GM12878 (cell line): ENCODE data around the gene HS6ST3. TPM values are rescaled to one million over a fixed set of nuclear protein-coding genes. Genes with fewer than 3 reads are reported as not detected.

Source experiments
- ATAC-seq: fragments of 200-7000 bp; cut with Tn5 transposase; 3 replicates; pipeline ENCODE4 v1.9.1; 2020; ENCODE audit warnings: mild to moderate bottlenecking, moderate library complexity
- BruUV-seq: library from RNA; stranded (reverse); fragments of 400-500 nt; replicated peaks from 2 replicates; lab custom pipeline; 2021; lab: Mats Ljungman, UMichigan
- CTCF ChIA-PET: fragments of 300-600 bp; sonication (Branson Sonifier 250); formaldehyde crosslinking; extraction: SDS; loops from one replicate; lab custom pipeline; 2021; ENCODE audit warnings: inconsistent platforms; lab: Yijun Ruan, JAX
- POLR2A ChIA-PET: fragments of 350-600 bp; formaldehyde crosslinking; extraction: SDS; loops from one replicate; lab custom pipeline; 2021; ENCODE audit warnings: inconsistent platforms; lab: Charles Lee
- RAD21 ChIA-PET: fragments of 300-600 bp; sonication (Branson Sonifier 250); formaldehyde crosslinking; loops from one replicate; lab custom pipeline; 2023; ENCODE audit warnings: antibody characterized with exemption; ENCODE audit not compliant: unreplicated experiment; lab: Charles Lee
- SMC1A ChIA-PET: fragments of 300-600 bp; sonication (Branson Sonifier 250); formaldehyde crosslinking; loops from one replicate; lab custom pipeline; 2023; ENCODE audit not compliant: unreplicated experiment, uncharacterized antibody; lab: Charles Lee
- DNase-seq: peaks from one replicate; pipeline ENCODE4 v3.0.0-alpha.2; 2011; ENCODE audit warnings: low read depth, low spot score
- FAIRE-seq: peaks from 3 replicates; lab custom pipeline; 2011; peaks lifted over from hg19 to GRCh38; lab: Jason Lieb, UNC
- H2AFZ ChIP-seq: 2 replicates; pipeline ENCODE4 v1.6.0; 2011; ENCODE audit warnings: low read depth, low read length, control low read depth; ENCODE audit not compliant: control insufficient read depth
- H3K27ac ChIP-seq: 2 replicates; pipeline ENCODE4 v1.5.1; 2011; ENCODE audit warnings: control low read depth; ENCODE audit not compliant: control insufficient read depth, insufficient read depth
- H3K27me3 ChIP-seq, 2 experiments: replicated peaks in 1 of 2; 2 replicates each; pipeline versions ENCODE4 v1.6.0 to v1.6.1; 2011; ENCODE audit warnings: low read length in 1 of 2; ENCODE audit not compliant: control insufficient read depth in 2 of 2, insufficient read depth in 2 of 2
- H3K36me3 ChIP-seq, 2 experiments: 2 replicates each; pipeline ENCODE4 v1.5.1; 2011; ENCODE audit warnings: low read length in 1 of 2; ENCODE audit not compliant: control insufficient read depth in 2 of 2, insufficient read depth in 2 of 2
- H3K4me1 ChIP-seq: 2 replicates; pipeline ENCODE4 v1.6.1; 2011; ENCODE audit warnings: mild to moderate bottlenecking, low read length, moderate library complexity, mixed read lengths; ENCODE audit not compliant: control insufficient read depth, insufficient read depth
- H3K4me2 ChIP-seq: 2 replicates; pipeline ENCODE4 v1.6.0; 2011; ENCODE audit warnings: control low read depth; ENCODE audit not compliant: control insufficient read depth, insufficient read depth
- H3K4me3 ChIP-seq: fragments of 200-600 bp; sonication (generic); 2 replicates; pipeline ENCODE4 v1.5.1; 2016
- H3K79me2 ChIP-seq: 2 replicates; pipeline ENCODE4 v1.6.0; 2011; ENCODE audit warnings: low read length; ENCODE audit not compliant: control insufficient read depth, insufficient read depth
- H3K9ac ChIP-seq: 2 replicates; pipeline ENCODE4 v1.8.0; 2011; ENCODE audit warnings: low read length, control low read depth, mixed read lengths; ENCODE audit not compliant: control insufficient read depth, insufficient read depth
- H3K9me3 ChIP-seq: replicated peaks from 3 replicates; pipeline ENCODE4 v1.5.1; 2011; ENCODE audit warnings: mild to moderate bottlenecking, low read length; ENCODE audit not compliant: control insufficient read depth, insufficient read depth
- H4K20me1 ChIP-seq: 2 replicates; pipeline ENCODE4 v1.6.0; 2011; ENCODE audit not compliant: control insufficient read depth, insufficient read depth
- GABPA ChIP-seq: IDR thresholded peaks from 2 replicates; pipeline ENCODE4 v1.6.1; 2014; ENCODE audit warnings: antibody characterized with exemption, low read depth, mild to moderate bottlenecking, inconsistent platforms
- IRF4 ChIP-seq: IDR thresholded peaks from 2 replicates; pipeline ENCODE4 v1.6.1; 2011; ENCODE audit warnings: low read depth, low read length
- RFX5 ChIP-seq: IDR thresholded peaks from 2 replicates; pipeline ENCODE4 v1.6.1; 2011; ENCODE audit warnings: low read depth, low read length, improper control_type of control experiment
- RUNX3 ChIP-seq: IDR thresholded peaks from 2 replicates; pipeline ENCODE4 v1.6.1; 2012; ENCODE audit warnings: low read length, inconsistent platforms
- SIX5 ChIP-seq: IDR thresholded peaks from 2 replicates; pipeline ENCODE4 v1.6.1; 2011; ENCODE audit warnings: mild to moderate bottlenecking, low read depth, low read length, moderate library complexity; ENCODE audit not compliant: severe bottlenecking
- STAT1 ChIP-seq: fragments of 450-650 bp; conservative IDR thresholded peaks from 2 replicates; pipeline ENCODE4 v1.6.1; 2014; ENCODE audit warnings: antibody characterized with exemption, mild to moderate bottlenecking
- ZNF592 ChIP-seq: fragments of 450-650 bp; IDR thresholded peaks from 2 replicates; pipeline ENCODE4 v1.6.1; 2017; ENCODE audit warnings: mild to moderate bottlenecking, moderate library complexity
- in situ Hi-C: fragments of 300-500 bp; cut with MboI; formaldehyde crosslinking; loops from 9 replicates; pipeline ENCODE4 v1.14.3; 2018; ENCODE audit warnings: mixed read lengths
- intact Hi-C: fragments of 100-400 bp; cut with micrococcal nuclease; formaldehyde crosslinking; loops from one replicate; pipeline ENCODE4 v1.14.2; 2022; ENCODE audit not compliant: unreplicated experiment
- polyA plus RNA-seq, 11 experiments: library from polyadenylated mRNA; depleted of rRNA in 4 of 11; unstranded in 6 of 11; stranded (reverse) in 5 of 11; fragments of >200 nt; fragmentation: Nextera tagmentation in 4 of 11; fragmentation: Illumina TruSeq in 1 of 11; extraction: Ambion mirVana in 4 of 11; extraction: Trizol in 1 of 11; gene quantifications; 1 replicate in 1 of 11; 2 replicates in 10 of 11; pipeline versions ENCODE4 v1.2.1 to v1.2.3, GENCODE V29; 2011 to 2016; ENCODE audit warnings: inconsistent platforms in 2 of 11, missing spikeins in 2 of 11, low read depth in 1 of 11
- total RNA-seq, 4 experiments: library from RNA; depleted of rRNA in 3 of 4; stranded (reverse); fragments of >200 nt in 3 of 4; fragmentation: Illumina TruSeq in 1 of 4; extraction: Trizol in 1 of 4; gene quantifications; 2 replicates each; pipeline versions ENCODE4 v1.2.1 to v1.2.3, GENCODE V29; 2013 to 2021
- TF ChIP-seq, protein P1 (sequence below): fragments of 450-650 bp; IDR thresholded peaks from 2 replicates; pipeline ENCODE4 v1.6.1; 2016; ENCODE audit warnings: mild to moderate bottlenecking
- TF ChIP-seq, protein P2 (sequence below), 3 experiments: IDR thresholded peaks in 2 of 3; conservative IDR thresholded peaks in 1 of 3; 2 replicates each; pipeline ENCODE4 v1.5.1; 2011; ENCODE audit warnings: low read depth in 3 of 3, low read length in 3 of 3, mild to moderate bottlenecking in 3 of 3, control low read depth in 2 of 3, moderate library complexity in 2 of 3, inconsistent platforms in 1 of 3, mixed read lengths in 1 of 3; ENCODE audit not compliant: control insufficient read depth in 2 of 3, insufficient read depth in 1 of 3; ENCODE audit errors: extremely low read depth in 1 of 3

The HS6ST3 gene
- total and polyA plus RNA-seq, 10 of the 15 experiments (the other 5 are each of a cell fraction or from before 2014, with no cell fraction given) = under 0.01 to 2.9 TPM; not detected in 8

DNA sequence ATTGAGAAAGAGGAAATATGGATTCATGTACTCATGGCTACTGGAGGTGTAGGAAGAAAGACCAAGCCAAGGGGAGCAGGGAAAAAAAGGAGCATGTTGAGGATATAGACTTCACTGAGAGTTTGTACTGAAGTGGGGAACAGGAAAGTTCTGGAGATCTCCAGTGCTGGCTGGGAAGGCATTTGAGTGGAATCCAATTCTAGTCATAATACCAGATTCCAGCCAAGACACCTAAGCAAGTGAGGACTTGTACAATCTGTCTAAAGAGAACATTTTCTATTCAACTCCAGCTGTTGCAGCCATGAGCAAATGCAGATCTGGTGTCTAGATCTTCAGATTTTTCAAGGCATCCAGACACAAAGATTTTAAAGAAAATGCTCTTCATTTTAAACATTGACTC lies 491.8 kb downstream of the HS6ST3 start:
- no peaks in the 10 kb centered on the region for H3K4me1 ChIP-seq
- no peak overlapping the region for H3K27ac ChIP-seq
- TF ChIP-seq, protein P1, sequence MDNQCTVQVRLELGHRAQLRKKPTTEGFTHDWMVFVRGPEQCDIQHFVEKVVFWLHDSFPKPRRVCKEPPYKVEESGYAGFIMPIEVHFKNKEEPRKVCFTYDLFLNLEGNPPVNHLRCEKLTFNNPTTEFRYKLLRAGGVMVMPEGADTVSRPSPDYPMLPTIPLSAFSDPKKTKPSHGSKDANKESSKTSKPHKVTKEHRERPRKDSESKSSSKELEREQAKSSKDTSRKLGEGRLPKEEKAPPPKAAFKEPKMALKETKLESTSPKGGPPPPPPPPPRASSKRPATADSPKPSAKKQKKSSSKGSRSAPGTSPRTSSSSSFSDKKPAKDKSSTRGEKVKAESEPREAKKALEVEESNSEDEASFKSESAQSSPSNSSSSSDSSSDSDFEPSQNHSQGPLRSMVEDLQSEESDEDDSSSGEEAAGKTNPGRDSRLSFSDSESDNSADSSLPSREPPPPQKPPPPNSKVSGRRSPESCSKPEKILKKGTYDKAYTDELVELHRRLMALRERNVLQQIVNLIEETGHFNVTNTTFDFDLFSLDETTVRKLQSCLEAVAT = no peak
- TF ChIP-seq SIX5 (no peak), IRF4 (no peak), GABPA (no peak), STAT1 (no peak), ZNF592 (no peak), RUNX3 (no peak), RFX5 (no peak)
- TF ChIP-seq, protein P2, sequence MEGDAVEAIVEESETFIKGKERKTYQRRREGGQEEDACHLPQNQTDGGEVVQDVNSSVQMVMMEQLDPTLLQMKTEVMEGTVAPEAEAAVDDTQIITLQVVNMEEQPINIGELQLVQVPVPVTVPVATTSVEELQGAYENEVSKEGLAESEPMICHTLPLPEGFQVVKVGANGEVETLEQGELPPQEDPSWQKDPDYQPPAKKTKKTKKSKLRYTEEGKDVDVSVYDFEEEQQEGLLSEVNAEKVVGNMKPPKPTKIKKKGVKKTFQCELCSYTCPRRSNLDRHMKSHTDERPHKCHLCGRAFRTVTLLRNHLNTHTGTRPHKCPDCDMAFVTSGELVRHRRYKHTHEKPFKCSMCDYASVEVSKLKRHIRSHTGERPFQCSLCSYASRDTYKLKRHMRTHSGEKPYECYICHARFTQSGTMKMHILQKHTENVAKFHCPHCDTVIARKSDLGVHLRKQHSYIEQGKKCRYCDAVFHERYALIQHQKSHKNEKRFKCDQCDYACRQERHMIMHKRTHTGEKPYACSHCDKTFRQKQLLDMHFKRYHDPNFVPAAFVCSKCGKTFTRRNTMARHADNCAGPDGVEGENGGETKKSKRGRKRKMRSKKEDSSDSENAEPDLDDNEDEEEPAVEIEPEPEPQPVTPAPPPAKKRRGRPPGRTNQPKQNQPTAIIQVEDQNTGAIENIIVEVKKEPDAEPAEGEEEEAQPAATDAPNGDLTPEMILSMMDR (IDR thresholded peaks at IDR 0.05 in 2 of 3, conservative IDR thresholded peaks at IDR 0.05 in 1 of 3; ENCODE audit: control insufficient read depth in 2 of 3, extremely low read depth in 1 of 3, insufficient read depth in 1 of 3, low read depth in 3 of 3, low read length in 3 of 3) = no peak
- H3K27me3 ChIP-seq = no peaks in the 10 kb centered on the region
- ChIA-PET SMC1A (no interaction called here), POLR2A (no interaction called here), RAD21 (no interaction called here), CTCF (no interaction called here)
- no peaks in the 10 kb centered on the region for H3K36me3 ChIP-seq
- no peaks in the 10 kb centered on the region for H4K20me1 ChIP-seq
- FAIRE-seq (no peak), DNase-seq (no peak), ATAC-seq (no peak)
- H3K9ac ChIP-seq = no peak overlapping the region
- no peaks in the 10 kb centered on the region for H3K9me3 ChIP-seq
- in situ Hi-C loops (no loop called here), intact Hi-C loops (no loop called here)
- no TSS peak for BruUV-seq
- H3K4me3 ChIP-seq = no peak overlapping the region
- no peaks in the 10 kb centered on the region for H3K79me2 ChIP-seq
- no peak overlapping the region for H3K4me2 ChIP-seq
- H2AFZ ChIP-seq = no peak overlapping the region
